Brain microvascular endothelial cell (primary cell): ENCODE measurements around the gene TAGAP.

ENCODE experiments used
- DNase-seq: peaks from one replicate; pipeline ENCODE4 v3.0.0-alpha.2; 2020
- H3K27ac ChIP-seq: fragments of 250-450 bp; sonication (Bioruptor Pico); 2 replicates; pipeline ENCODE4 v1.5.1; 2020; ENCODE audit warnings: mild to moderate bottlenecking, moderate library complexity
- H3K27me3 ChIP-seq: fragments of 250-450 bp; sonication (Bioruptor Pico); replicated peaks from 2 replicates; pipeline ENCODE4 v1.5.1; 2020; ENCODE audit warnings: mild to moderate bottlenecking
- H3K36me3 ChIP-seq: fragments of 250-450 bp; sonication (Bioruptor Pico); replicated peaks from 2 replicates; pipeline ENCODE4 v1.5.1; 2020; ENCODE audit warnings: mild to moderate bottlenecking
- H3K4me3 ChIP-seq: 2 replicates; pipeline ENCODE4 v1.5.1; 2011; ENCODE audit warnings: low read depth, mild to moderate bottlenecking, control low read depth, low read length, moderate library complexity
- in situ Hi-C: cut with HindIII; loops from 2 replicates; pipeline ENCODE4 v1.10.0; 2017; ENCODE audit warnings: low sequenced_read_pairs, low pct_ligation_motif_present
- TF ChIP-seq, protein P1 (sequence below): IDR thresholded peaks from 2 replicates; pipeline ENCODE4 v1.5.1; 2011; ENCODE audit warnings: low read depth, mild to moderate bottlenecking, moderate library complexity, low read length, control low read depth, inconsistent platforms; ENCODE audit errors: missing control alignments

TAGAP gene

DNA sequence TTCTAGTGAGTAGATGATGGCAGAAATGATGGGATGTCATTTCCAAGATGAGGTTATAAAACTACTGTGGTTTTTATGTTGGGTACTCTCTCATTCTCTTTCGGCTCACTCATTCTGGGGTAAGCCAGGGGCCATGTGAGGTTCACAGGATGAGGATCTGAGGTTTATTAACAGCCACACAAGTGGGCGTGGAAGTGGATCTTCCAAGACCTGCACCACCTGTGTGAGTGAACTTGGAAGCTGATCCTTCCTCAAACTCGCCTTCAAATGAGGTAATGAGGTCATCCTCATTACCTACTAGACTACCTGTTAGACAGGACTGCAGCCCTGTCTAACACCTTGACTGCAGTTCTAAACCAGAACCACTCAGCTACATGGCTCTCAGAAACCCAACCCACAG is 45.1 kb upstream of the TAGAP start:
- no peaks in the 10 kb centered on the region for H3K27me3 ChIP-seq
- DNase-seq = no peak
- in situ Hi-C loops = no loop called here
- no peak overlapping the region for H3K27ac ChIP-seq
- H3K36me3 ChIP-seq = no peaks in the 10 kb centered on the region
- no peak overlapping the region for H3K4me3 ChIP-seq
- TF ChIP-seq, protein P1, sequence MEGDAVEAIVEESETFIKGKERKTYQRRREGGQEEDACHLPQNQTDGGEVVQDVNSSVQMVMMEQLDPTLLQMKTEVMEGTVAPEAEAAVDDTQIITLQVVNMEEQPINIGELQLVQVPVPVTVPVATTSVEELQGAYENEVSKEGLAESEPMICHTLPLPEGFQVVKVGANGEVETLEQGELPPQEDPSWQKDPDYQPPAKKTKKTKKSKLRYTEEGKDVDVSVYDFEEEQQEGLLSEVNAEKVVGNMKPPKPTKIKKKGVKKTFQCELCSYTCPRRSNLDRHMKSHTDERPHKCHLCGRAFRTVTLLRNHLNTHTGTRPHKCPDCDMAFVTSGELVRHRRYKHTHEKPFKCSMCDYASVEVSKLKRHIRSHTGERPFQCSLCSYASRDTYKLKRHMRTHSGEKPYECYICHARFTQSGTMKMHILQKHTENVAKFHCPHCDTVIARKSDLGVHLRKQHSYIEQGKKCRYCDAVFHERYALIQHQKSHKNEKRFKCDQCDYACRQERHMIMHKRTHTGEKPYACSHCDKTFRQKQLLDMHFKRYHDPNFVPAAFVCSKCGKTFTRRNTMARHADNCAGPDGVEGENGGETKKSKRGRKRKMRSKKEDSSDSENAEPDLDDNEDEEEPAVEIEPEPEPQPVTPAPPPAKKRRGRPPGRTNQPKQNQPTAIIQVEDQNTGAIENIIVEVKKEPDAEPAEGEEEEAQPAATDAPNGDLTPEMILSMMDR = no peak

DNA sequence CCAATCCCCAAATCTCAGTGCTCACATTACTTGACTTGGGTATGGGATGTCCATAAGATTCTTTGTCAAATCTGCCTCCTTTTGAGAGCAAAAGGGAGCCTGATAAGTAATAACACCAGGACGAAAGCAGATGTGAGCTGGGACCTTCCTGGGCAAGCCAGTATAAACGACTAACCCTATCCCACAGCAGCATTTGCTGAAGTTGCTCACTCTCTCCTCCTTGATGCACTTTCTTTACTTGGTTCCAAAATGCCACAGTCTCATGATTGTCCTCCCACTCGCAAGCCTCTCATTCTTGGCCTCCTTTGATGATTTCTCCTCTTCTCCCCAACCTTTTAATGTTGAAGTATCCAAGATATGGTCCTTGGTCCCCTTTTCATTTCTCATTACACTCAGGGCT is 44.7 kb upstream of the TAGAP start:
- DNase-seq = no peak
- H3K27me3 ChIP-seq = no peaks in the 10 kb centered on the region
- no peak overlapping the region for H3K27ac ChIP-seq
- TF ChIP-seq, protein P1 = no peak
- H3K36me3 ChIP-seq = no peaks in the 10 kb centered on the region
- no peak overlapping the region for H3K4me3 ChIP-seq
- in situ Hi-C loops = no loop called here

DNA sequence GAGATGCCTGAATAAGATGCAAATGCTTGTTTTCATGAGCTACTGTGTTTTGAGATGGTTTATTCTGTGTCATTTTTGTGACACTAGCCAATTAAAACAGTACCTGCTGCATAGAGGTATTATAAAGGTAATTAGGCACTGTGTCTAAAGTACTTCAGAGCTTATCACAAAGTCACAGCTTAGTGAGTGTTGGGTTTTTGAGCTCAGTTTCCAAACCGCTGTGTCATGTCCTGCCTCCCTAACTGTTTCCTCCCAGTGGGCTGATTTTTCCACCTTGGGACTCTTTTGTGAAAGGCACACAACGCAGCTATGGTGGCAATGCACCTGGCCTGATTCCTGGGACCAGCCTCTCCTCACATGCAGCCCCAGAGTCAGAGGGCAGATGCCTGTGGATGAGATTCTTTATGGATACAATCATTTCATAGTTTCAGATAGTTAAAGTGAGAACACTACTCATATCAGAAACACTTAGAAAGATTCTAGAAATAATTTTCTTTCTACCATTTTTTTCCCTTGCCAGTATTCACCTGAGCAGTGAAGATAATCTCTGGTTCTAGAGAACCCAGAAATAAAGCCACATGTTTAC is 41.3 kb upstream of the TAGAP start:
- Histone ChIP-seq H3K4me3 (no peak overlapping the region), H3K36me3 (no peaks in the 10 kb centered on the region), H3K27ac (no peak overlapping the region), H3K27me3 (no peaks in the 10 kb centered on the region)
- TF ChIP-seq, protein P1 = no peak
- no peak for DNase-seq
- in situ Hi-C loops = no loop called here

DNA sequence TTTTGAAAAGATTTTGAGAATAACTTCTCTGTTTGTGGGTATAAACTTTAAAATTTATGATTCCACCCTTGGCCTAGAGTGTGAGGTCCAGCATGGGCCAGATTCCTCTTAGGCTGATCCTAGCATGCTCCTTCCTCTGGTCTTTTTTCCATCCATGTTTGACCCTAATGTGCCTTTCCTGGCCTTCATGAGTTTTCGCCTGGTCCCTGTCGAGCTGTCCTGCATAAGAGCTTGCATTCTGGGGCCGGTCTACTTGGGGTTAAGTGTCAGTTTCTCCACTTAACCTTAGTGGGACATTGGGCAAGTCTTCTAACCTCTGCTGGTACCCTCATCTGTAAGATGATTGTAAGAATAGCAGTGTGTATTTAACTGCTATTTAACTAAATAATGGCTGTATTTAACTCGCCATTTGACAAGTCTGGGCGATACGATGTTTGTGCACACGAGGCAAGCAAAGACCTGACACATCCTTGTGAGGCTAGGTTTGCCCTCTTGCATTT is 40.7 kb upstream of the TAGAP start:
- in situ Hi-C loops = no loop called here
- TF ChIP-seq, protein P1 = no peak
- no peak overlapping the region for H3K4me3 ChIP-seq
- H3K27me3 ChIP-seq = no peaks in the 10 kb centered on the region
- no peak overlapping the region for H3K27ac ChIP-seq
- H3K36me3 ChIP-seq = no peaks in the 10 kb centered on the region
- no peak for DNase-seq

DNA sequence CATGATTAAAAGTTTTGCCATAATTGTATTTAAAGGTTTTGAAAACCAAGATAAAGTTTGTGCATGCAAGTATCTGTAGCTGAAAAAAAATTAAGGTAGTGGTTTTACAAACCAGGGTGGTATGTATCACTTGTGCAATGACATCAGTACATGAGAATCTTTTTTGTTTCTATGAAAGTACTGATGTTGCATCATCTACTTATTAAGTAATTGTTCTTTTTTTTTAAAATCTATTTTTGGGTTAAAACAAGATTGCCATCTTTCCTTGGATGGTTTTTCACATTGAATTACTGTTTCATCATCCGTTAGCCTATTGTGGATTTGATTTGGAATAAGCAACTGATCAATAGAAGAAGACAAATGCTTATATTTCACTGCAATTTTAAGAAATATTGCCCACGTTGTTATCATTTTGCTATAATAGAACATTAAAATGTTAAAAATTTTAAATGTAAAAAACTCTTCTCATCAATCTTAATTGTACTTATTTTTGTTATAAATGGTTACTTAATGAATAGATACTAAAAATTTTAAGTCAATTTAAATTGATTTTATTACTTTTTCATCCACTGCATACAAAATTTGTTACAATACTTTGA is 39.8 kb upstream of the TAGAP start:
- no peak for DNase-seq
- in situ Hi-C loops = no loop called here
- Histone ChIP-seq H3K36me3 (no peaks in the 10 kb centered on the region), H3K4me3 (no peak overlapping the region), H3K27me3 (no peaks in the 10 kb centered on the region), H3K27ac (no peak overlapping the region)
- TF ChIP-seq, protein P1 = no peak

DNA sequence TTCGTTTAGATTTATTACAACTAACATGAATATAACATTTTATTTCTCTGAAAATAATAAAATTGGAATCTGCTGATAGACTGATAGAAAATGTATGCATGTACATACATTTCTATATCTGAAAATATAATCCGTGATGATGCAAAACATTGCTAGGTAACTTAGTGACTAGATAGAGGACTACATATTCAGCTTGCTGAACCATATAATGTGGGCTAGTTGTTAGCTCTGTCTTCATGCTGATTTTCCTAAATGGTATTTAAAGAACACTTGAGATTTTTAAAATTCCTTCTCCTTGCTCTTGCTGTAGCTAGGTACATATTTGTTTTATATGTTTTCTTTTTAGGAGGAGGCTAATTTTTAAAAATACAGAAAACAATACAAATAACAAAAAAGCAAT is 38.4 kb upstream of the TAGAP start:
- no peak overlapping the region for H3K27ac ChIP-seq
- no peak overlapping the region for H3K4me3 ChIP-seq
- no peak for DNase-seq
- TF ChIP-seq, protein P1 = no peak
- H3K27me3 ChIP-seq = no peaks in the 10 kb centered on the region
- in situ Hi-C loops = no loop called here
- H3K36me3 ChIP-seq = no peaks in the 10 kb centered on the region
